Activated CD8-positive, alpha-beta memory T cell treated with anti-CD3 and anti-CD28 coated beads, Interleukin-2, amount 10 ng/mL, durations not matched to agents 7 days and 5 days (primary cell): ENCODE data around the gene CD27. TPM values are rescaled to one million over a fixed set of nuclear protein-coding genes. Genes with fewer than 3 reads are reported as not detected.

Experiments
- ATAC-seq: fragments of 150-1000 bp; cut with Tn5 transposase; one replicate; pipeline ENCODE4 v1.10.0; 2021; ENCODE audit warnings: moderate library complexity
- CTCF ChIA-PET: fragments of 350-600 bp; sonication (Branson Sonifier 250); formaldehyde crosslinking; loops from one replicate; lab custom pipeline; 2021; ENCODE audit warnings: antibody characterized with exemption; lab: Charles Lee
- DNase-seq: peaks from one replicate; pipeline ENCODE4 v3.0.0-alpha.2; 2020
- H3K27ac Mint-ChIP-seq: one replicate; pipeline ENCODE4 v1.8.0; 2021; ENCODE audit warnings: mild to moderate bottlenecking, mixed read lengths
- H3K27me3 Mint-ChIP-seq: one replicate; pipeline ENCODE4 v1.8.0; 2021; ENCODE audit warnings: mixed read lengths
- H3K36me3 Mint-ChIP-seq: one replicate; pipeline ENCODE4 v1.8.0; 2021; ENCODE audit warnings: mild to moderate bottlenecking, mixed read lengths
- H3K4me1 Mint-ChIP-seq: one replicate; pipeline ENCODE4 v1.8.0; 2021; ENCODE audit warnings: mixed read lengths
- H3K4me3 Mint-ChIP-seq: one replicate; pipeline ENCODE4 v1.8.0; 2021; ENCODE audit warnings: mild to moderate bottlenecking, moderate library complexity, mixed read lengths
- H3K9me3 Mint-ChIP-seq: one replicate; pipeline ENCODE4 v1.8.0; 2022; ENCODE audit warnings: low read depth, mixed read lengths
- total RNA-seq, 2 experiments: library from RNA; stranded (reverse); gene quantifications; one replicate each; pipeline ENCODE4 v1.2.3, GENCODE V29; 2021

The CD27 gene
- total RNA-seq = 10 to 100 TPM; 44.9 to 67.3 TPM

DNA sequence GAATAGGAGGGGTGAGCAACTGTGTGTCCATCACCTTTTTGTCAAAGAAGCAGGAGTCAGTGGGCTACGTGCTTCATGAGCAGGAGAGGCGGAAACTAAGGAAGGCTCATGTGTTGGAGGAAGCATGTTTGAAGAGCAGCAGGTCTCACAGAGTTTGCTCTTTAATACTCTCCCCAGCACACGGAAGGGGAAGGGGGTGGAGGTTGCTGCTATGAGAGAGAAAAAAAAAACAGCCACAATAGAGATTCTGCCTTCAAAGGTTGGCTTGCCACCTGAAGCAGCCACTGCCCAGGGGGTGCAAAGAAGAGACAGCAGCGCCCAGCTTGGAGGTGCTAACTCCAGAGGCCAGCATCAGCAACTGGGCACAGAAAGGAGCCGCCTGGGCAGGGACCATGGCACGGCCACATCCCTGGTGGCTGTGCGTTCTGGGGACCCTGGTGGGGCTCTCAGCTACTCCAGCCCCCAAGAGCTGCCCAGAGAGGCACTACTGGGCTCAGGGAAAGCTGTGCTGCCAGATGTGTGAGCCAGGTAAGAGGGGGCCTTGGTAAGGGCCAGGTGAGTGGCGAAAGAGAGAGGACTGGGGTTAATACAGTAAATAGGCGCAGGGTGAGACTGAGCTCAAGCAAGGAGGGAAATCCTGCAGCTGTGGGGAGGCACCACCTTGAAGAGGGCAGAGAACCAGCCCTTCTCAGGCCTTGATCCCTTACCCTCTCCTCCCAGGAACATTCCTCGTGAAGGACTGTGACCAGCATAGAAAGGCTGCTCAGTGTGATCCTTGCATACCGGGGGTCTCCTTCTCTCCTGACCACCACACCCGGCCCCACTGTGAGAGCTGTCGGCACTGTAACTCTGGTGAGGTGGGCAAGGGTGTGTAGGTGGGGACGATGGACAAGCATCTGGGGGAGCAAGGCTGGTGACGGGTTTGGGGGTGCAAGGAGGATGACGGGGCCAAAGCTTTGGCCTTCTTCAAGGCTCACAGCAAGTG, at the start of gene CD27:
Gene CD27 (plus strand): TSS at position 252 of the 985 bp plus-strand sequence. CDS start 141 bp downstream, at position 393.
- CTCF ChIA-PET = interaction anchor here (0.8 to 6.1 kb wide), 7 partner anchors 11 to 244 kb away, joined by 3 to 45 read pairs (median 6); partner anchors contain the start of genes GAPDH, VAMP1 and ZNF384
- peaks cover 25% of the 10 kb centered on the region for H3K36me3 Mint-ChIP-seq
- ATAC-seq (peak; percentile 49), DNase-seq (no peak)
- H3K27me3 Mint-ChIP-seq = no peaks in the 10 kb centered on the region
- H3K4me1 Mint-ChIP-seq = peaks cover 64% of the 10 kb centered on the region
- H3K27ac Mint-ChIP-seq = peak within 1 kb of the TSS; percentile 87
- H3K9me3 Mint-ChIP-seq = no peaks in the 10 kb centered on the region
- peak within 1 kb of the TSS; percentile 80 for H3K4me3 Mint-ChIP-seq

DNA sequence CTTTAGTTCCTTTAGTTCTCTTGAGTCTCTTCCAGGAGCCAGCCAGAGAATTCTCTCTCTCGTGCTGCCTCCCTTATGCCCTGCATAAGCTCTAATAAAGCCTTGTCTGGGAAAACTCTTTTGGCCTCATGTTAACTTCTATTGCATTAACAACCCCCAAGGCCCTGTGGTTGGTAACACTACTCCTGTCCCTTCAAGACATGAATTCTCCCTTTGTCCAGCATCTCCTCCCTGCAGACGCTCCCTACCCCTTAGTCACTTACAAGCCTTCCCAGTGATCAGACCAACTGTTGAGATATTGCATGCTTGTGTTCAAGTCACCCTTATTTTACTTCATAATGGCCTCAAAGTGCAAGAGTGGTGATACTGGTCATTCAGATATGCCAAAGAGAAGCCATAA, 48.7 kb upstream of the CD27 start:
- Mint-ChIP-seq H3K27me3 (peaks cover 17% of the 10 kb centered on the region), H3K4me3 (no peak overlapping the region), H3K36me3 (no peaks in the 10 kb centered on the region), H3K9me3 (no peaks in the 10 kb centered on the region), H3K4me1 (no peaks in the 10 kb centered on the region), H3K27ac (no peak overlapping the region)
- ATAC-seq (no peak), DNase-seq (no peak)
- CTCF ChIA-PET = no interaction called here

DNA sequence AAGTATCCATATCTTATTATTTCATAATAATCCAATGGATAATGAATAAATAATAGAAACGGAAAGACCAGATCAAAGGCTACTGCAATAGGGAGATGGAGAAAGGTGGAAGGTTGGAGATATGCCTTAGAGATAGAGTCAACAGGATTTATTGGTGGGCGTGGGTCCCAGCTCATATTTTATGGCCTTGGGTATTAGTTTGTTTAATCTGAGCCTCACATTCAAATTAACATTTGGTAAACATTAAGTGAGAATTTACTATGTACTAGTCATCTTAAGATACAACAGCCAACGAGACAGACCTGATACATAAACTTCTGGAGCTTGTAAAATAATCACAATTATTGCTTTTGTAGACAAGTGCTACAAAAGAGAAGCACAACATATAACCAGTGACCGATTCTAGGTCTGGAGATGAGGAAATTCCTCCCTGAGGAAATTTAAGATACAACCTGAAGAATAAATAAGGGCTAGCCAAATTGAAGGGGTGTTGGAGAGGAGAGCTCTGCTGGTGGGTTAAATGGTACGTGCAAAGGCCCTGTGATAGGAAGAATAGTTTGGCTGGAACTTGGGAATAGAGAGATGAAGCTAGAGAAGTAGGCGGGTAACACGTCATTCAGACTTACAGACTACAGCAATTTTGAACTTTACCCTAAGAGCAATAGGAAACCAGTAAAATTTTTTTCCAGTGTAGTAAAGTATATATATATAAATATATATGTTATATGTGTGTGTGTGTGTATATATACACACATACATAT, 44.7 kb upstream of the CD27 start:
- H3K4me1 Mint-ChIP-seq = peaks cover 5% of the 10 kb centered on the region
- CTCF ChIA-PET = no interaction called here
- H3K27me3 Mint-ChIP-seq = peaks cover 27% of the 10 kb centered on the region
- H3K27ac Mint-ChIP-seq = no peak overlapping the region
- no peak for ATAC-seq
- no peak for DNase-seq
- no peak overlapping the region for H3K4me3 Mint-ChIP-seq
- H3K9me3 Mint-ChIP-seq = no peaks in the 10 kb centered on the region
- no peaks in the 10 kb centered on the region for H3K36me3 Mint-ChIP-seq

DNA sequence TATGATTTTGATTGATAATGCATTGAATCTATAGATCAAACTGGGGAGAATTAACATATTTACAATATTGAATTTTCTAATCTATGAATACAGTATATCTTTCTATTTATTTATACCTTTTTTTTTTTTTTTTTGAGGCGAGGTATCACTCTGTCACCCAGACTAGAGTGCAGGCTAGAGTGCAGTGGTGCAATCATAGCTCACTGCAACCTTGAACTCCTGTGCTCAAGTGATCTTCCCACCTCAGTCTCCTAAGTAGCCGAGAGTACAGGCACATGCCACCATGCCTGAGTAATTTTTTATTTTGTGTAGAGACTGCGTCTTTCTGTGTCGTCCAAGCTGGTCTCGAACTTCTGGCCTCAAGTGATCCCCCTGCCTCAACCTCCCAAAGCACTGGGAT, 40.4 kb upstream of the CD27 start:
- CTCF ChIA-PET = no interaction called here
- no peak overlapping the region for H3K27ac Mint-ChIP-seq

DNA sequence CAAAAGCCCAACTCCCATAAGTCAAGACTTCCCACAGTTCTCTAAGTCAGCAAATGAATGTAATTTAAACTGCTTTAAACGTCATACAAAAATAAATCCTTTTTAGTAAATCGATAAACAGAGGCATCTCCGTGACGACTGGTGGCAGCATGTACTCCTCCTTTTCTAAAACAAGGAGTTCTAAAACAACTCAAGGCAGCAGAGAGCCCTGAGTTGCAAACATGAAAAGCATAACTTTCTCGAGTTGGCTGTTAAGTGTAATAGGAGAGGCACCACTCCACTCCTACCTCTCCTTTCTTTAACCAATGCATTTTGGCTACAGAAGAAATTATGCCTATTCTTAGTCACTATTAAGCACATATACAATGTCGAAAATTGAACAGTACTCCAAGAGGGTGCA, 38.8 kb upstream of the CD27 start:
- H3K27me3 Mint-ChIP-seq = peaks cover 27% of the 10 kb centered on the region
- no peak overlapping the region for H3K27ac Mint-ChIP-seq
- no peak overlapping the region for H3K4me3 Mint-ChIP-seq
- no peak for DNase-seq
- peaks cover 5% of the 10 kb centered on the region for H3K4me1 Mint-ChIP-seq
- H3K36me3 Mint-ChIP-seq = no peaks in the 10 kb centered on the region
- H3K9me3 Mint-ChIP-seq = no peaks in the 10 kb centered on the region
- CTCF ChIA-PET = interaction anchor here (0.6 kb wide), 1 partner anchor 152 kb away, joined by 3 read pairs; no protein-coding TSS in a partner anchor
- ATAC-seq = no peak

More for the DNA sequence above, 40.4 kb upstream of the CD27 start:
- H3K4me3 Mint-ChIP-seq = no peak overlapping the region
- DNase-seq = no peak
- peaks cover 5% of the 10 kb centered on the region for H3K4me1 Mint-ChIP-seq
- H3K9me3 Mint-ChIP-seq = no peaks in the 10 kb centered on the region
- no peaks in the 10 kb centered on the region for H3K36me3 Mint-ChIP-seq
- peaks cover 23% of the 10 kb centered on the region for H3K27me3 Mint-ChIP-seq
- ATAC-seq = no peak

DNA sequence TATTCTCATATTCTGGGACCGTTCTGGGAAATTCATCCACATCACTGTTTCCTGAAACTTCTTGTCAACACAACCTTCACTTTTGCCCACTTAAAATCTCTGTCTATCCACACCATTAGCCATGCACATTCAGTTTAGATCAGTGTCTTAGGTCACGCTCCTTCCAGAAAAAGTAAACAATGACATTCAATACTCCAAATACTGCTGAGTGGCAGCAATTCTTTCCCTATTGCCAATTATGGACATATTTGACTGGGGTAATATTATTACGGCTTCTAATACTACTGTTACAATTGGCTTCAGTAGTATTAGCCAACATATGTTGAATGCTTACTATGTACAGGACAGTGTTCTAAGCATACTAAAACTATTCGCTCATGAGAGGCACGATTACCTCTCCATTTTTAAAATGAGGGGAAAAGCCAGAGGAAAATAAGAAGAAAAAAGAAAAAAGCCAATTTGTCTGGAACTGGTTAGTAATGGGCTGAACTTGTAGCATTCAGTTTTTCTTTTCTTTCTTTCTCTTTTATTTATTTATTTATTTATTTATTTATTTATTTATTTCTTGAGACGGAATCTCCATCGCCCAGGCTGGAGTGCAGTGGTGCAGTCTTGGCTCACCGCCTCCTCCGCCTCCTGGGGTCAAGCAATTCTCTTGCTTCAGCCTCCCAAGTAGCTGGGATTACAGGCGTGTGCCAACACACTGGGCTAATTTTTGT, 37.4 kb upstream of the CD27 start:
- CTCF ChIA-PET = no interaction called here
- peaks cover 24% of the 10 kb centered on the region for H3K27me3 Mint-ChIP-seq
- H3K27ac Mint-ChIP-seq = no peak overlapping the region
- peaks cover 5% of the 10 kb centered on the region for H3K4me1 Mint-ChIP-seq
- ATAC-seq (no peak), DNase-seq (no peak)
- H3K36me3 Mint-ChIP-seq = no peaks in the 10 kb centered on the region
- no peak overlapping the region for H3K4me3 Mint-ChIP-seq
- no peaks in the 10 kb centered on the region for H3K9me3 Mint-ChIP-seq

DNA sequence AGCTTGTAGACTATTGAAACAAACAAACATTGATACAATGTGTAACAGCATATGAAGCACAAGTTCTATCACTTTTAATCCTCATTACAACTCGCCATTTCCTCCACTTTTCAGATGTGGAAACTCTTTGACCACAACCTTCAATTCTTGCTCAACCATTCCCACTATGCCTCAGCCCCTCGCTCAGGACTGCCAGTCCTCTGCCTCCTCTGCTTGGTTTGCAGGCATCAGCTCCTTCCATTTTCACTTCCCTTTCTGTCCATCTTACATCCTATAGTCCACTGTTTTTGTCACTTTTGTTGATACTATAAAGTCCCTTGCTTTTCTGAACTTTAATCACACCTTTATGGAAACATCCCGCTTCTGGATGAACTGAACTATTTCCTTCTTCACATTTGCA, 28.2 kb upstream of the CD27 start:
- H3K27ac Mint-ChIP-seq = no peak overlapping the region
- peak; percentile 27 for ATAC-seq
- H3K4me1 Mint-ChIP-seq = peaks cover 22% of the 10 kb centered on the region
- H3K27me3 Mint-ChIP-seq = peaks cover 3% of the 10 kb centered on the region
- H3K4me3 Mint-ChIP-seq = no peak overlapping the region
- no peaks in the 10 kb centered on the region for H3K36me3 Mint-ChIP-seq
- DNase-seq = no peak
- CTCF ChIA-PET = interaction anchor here (1.2 kb wide), 1 partner anchor 90 kb away, joined by 3 read pairs; no protein-coding TSS in a partner anchor
- H3K9me3 Mint-ChIP-seq = no peaks in the 10 kb centered on the region

DNA sequence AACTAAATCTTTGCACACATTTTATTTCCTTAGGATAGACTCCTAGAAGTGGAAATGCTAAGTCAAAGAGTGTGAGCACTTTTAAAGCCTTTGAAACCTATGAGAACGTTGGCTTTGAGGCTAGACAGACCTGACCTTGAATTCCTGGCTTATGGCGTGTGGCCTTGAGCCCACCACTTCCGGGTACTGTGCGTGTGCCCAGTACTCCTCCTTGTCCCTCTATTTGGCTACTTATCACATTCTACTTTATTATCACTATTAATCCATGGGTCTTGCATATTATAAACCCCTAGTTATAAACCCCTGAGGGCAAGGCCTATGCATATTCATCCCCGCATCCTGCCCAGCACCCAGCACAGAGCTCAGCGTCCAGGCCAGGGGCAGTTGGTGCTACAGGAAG, 26.0 kb upstream of the CD27 start:
- CTCF ChIA-PET = interaction anchor here (1.6 to 2.0 kb wide), 4 partner anchors 47 to 96 kb away, joined by 4 to 6 read pairs (median 5); partner anchors contain the start of gene VAMP1
- DNase-seq = no peak
- Mint-ChIP-seq H3K4me3 (no peak overlapping the region), H3K36me3 (no peaks in the 10 kb centered on the region), H3K27me3 (peaks cover 3% of the 10 kb centered on the region), H3K4me1 (peaks cover 28% of the 10 kb centered on the region), H3K9me3 (no peaks in the 10 kb centered on the region), H3K27ac (no peak overlapping the region)
- no peak for ATAC-seq

DNA sequence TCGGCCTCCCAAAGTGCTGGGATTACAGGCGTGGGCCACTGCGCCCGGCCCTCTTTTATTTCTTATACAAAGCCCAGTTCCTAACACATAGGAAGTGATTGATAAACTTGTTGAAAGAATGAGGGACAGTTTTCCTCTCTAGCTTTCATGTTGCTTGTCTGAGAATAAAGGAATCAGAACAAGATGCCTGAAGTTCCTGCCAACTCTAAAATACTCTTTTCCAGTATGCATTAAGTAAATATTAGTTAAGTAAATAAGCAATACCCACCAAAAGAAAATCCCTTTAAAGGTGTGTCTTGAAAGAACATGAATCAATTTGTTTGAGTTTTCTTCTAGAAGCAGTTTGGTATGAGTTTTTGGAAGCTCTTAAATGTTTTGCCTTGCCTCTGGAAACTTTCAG, 24.4 kb upstream of the CD27 start:
- peaks cover 3% of the 10 kb centered on the region for H3K27me3 Mint-ChIP-seq
- ATAC-seq (no peak), DNase-seq (no peak)
- CTCF ChIA-PET = interaction anchor here (2.0 kb wide), 1 partner anchor 85 kb away, joined by 6 read pairs; no protein-coding TSS in a partner anchor
- no peak overlapping the region for H3K27ac Mint-ChIP-seq
- H3K4me3 Mint-ChIP-seq = no peak overlapping the region
- H3K9me3 Mint-ChIP-seq = no peaks in the 10 kb centered on the region
- H3K36me3 Mint-ChIP-seq = no peaks in the 10 kb centered on the region
- peaks cover 28% of the 10 kb centered on the region for H3K4me1 Mint-ChIP-seq

DNA sequence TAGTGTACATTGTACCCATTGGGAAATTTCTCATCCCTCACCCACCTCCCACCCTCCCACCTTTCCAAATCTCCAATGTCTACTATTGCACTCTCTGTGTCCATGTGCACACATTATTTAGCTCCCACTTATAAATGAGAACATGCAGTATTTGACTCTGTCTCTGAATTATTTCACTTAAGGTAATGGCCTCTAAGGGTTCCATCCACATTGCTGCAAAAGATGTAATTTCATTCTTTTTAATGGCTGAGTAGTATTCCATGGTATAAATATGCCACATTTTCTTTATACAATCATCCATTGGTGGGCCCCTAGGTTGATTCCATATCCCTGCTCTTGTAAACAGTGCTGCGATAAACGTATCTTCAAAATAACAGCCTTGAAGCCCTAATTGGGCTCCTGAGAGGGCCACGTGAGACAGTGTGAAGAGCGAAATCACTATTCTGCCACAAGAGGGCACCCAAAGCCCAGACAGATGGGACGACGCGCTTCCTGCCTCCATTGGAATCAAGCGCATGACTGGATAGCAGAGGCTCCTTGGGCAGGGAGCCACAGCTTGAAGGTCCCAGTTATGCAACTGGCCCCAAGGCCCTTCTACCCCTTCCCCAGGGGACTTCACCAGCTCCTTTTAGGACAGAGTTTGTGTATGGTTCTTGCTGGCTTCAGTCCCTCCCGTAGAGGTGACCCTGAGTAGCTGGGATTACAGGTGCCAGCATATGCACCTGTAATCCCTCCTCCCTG, 21.3 kb upstream of the CD27 start:
- Mint-ChIP-seq H3K36me3 (no peaks in the 10 kb centered on the region), H3K27ac (peak overlapping the region; percentile 66), H3K4me1 (peaks cover 46% of the 10 kb centered on the region), H3K9me3 (no peaks in the 10 kb centered on the region), H3K27me3 (peaks cover 3% of the 10 kb centered on the region), H3K4me3 (no peak overlapping the region)
- DNase-seq (peak; percentile 88), ATAC-seq (peak; percentile 76)
- CTCF ChIA-PET = interaction anchor here (0.8 to 8.1 kb wide), 32 partner anchors 9 to 140 kb away, joined by 3 to 171 read pairs (median 6); partner anchors contain the start of genes GAPDH, MRPL51, TAPBPL and TNFRSF1A

DNA sequence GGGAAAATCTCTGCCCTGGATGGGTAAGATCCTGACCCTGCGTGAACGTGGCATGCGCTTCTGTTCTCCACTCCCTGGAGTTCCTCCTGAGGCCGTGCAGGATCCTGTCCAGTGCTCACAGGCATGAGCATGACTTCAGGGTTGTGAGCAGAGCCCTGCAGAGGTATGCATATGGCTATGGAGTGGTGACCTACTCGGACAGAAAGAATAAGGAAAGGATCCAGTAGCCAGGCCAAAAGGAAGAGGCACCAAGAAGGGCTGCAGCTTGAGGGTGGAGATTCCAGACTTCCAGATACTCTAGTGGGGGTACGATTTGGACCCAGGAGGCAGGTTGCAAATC, 20.8 kb upstream of the CD27 start:
- CTCF ChIA-PET = interaction anchor here (0.8 to 8.1 kb wide), 32 partner anchors 10 to 139 kb away, joined by 3 to 171 read pairs (median 6); partner anchors contain the start of genes GAPDH, MRPL51, TAPBPL and TNFRSF1A
- H3K4me3 Mint-ChIP-seq = no peak overlapping the region
- H3K9me3 Mint-ChIP-seq = no peaks in the 10 kb centered on the region
- DNase-seq = no peak
- H3K27ac Mint-ChIP-seq = peak overlapping the region; percentile 66
- H3K36me3 Mint-ChIP-seq = no peaks in the 10 kb centered on the region
- peaks cover 3% of the 10 kb centered on the region for H3K27me3 Mint-ChIP-seq
- peaks cover 47% of the 10 kb centered on the region for H3K4me1 Mint-ChIP-seq
- ATAC-seq = no peak

DNA sequence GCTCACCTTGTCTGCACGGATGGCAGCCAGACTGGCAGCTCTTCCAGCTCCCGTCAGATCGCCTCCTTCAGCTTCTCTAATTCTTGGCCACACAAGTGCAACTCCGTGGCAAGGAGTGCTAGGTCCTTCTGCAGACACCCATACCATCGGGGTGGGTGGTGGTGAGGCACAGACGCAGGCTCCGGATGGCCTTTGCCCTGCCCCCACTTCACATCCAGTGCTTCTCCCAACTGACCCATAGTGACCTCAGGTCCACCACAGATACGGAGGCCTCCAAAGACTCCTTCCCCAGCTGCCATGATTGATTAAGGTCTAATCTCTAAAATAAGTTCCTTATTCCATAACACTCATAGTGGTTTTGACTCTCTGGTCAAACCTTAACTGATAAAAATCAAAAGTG, 19.9 kb upstream of the CD27 start:
- Mint-ChIP-seq H3K4me1 (peaks cover 49% of the 10 kb centered on the region), H3K27ac (peak overlapping the region; percentile 61), H3K27me3 (peaks cover 3% of the 10 kb centered on the region), H3K36me3 (no peaks in the 10 kb centered on the region), H3K9me3 (no peaks in the 10 kb centered on the region), H3K4me3 (no peak overlapping the region)
- ATAC-seq (no peak), DNase-seq (no peak)
- CTCF ChIA-PET = interaction anchor here (0.7 to 8.1 kb wide), 14 partner anchors 9 to 134 kb away, joined by 3 to 171 read pairs (median 8); partner anchors contain the start of genes GAPDH and VAMP1
